ENCODE data around the gene SIRPG.

The SIRPG gene

GRCh38 chr20:1685304-1686052 is 27.9 kb upstream of the SIRPG start:
- no peak overlapping the region for H3K27ac Mint-ChIP-seq
- H3K4me3 Mint-ChIP-seq = no peak overlapping the region
- peaks cover 7% of the 10 kb centered on the region for H3K4me1 Mint-ChIP-seq
- no peaks in the 10 kb centered on the region for H3K36me3 Mint-ChIP-seq
- ATAC-seq = no peak
- peaks cover 4% of the 10 kb centered on the region for H3K27me3 Mint-ChIP-seq
- peaks cover 3% of the 10 kb centered on the region for H3K9me3 Mint-ChIP-seq

- Mint-ChIP-seq H3K9me3 (peaks cover 3% of the 10 kb centered on the region), H3K36me3 (no peaks in the 10 kb centered on the region), H3K4me3 (no peak overlapping the region), H3K4me1 (peaks cover 7% of the 10 kb centered on the region), H3K27me3 (no peaks in the 10 kb centered on the region), H3K27ac (no peak overlapping the region)
- no peak for ATAC-seq
These were observed 27.3 kb upstream of the SIRPG start for GRCh38 chr20:1684872-1685271.

- Mint-ChIP-seq H3K27me3 (no peaks in the 10 kb centered on the region), H3K4me1 (peaks cover 9% of the 10 kb centered on the region), H3K4me3 (no peak overlapping the region), H3K27ac (no peak overlapping the region), H3K9me3 (no peaks in the 10 kb centered on the region), H3K36me3 (no peaks in the 10 kb centered on the region)
- ATAC-seq = no peak
These were observed 19.1 kb upstream of the SIRPG start for GRCh38 chr20:1676650-1677049.

GRCh38 chr20:1674990-1675780 is 17.6 kb upstream of the SIRPG start:
- Mint-ChIP-seq H3K36me3 (no peaks in the 10 kb centered on the region), H3K4me3 (no peak overlapping the region), H3K4me1 (peaks cover 15% of the 10 kb centered on the region), H3K27me3 (no peaks in the 10 kb centered on the region), H3K27ac (no peak overlapping the region), H3K9me3 (no peaks in the 10 kb centered on the region)
- no peak for ATAC-seq

GRCh38 chr20:1674361-1674760 is 16.8 kb upstream of the SIRPG start:
- no peak for ATAC-seq
- H3K27me3 Mint-ChIP-seq = no peaks in the 10 kb centered on the region
- H3K27ac Mint-ChIP-seq = no peak overlapping the region
- H3K4me3 Mint-ChIP-seq = no peak overlapping the region
- H3K4me1 Mint-ChIP-seq = peaks cover 15% of the 10 kb centered on the region
- no peaks in the 10 kb centered on the region for H3K36me3 Mint-ChIP-seq
- H3K9me3 Mint-ChIP-seq = no peaks in the 10 kb centered on the region

DNA sequence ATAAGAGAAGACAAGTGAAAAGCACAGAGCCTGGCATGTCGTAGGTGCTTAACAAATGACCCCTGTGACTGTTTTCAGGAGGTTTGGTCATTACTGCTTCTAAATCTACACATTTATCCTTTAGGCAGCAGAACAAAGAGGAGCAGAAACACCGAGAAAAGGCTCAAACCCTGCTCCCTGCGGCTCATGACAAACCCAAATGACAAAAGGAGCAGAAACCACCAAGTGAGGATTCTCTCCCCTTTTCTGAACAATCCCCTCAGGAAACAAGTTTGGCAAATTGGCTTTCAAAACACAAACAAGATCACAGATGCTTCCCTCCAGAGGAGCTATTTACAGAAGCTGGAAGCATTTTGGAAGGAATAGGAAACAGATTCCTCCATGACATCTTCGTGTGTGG is 15.8 kb upstream of the SIRPG start:
- H3K4me1 Mint-ChIP-seq = peaks cover 15% of the 10 kb centered on the region
- no peaks in the 10 kb centered on the region for H3K27me3 Mint-ChIP-seq
- no peak for ATAC-seq
- H3K9me3 Mint-ChIP-seq = no peaks in the 10 kb centered on the region
- H3K36me3 Mint-ChIP-seq = no peaks in the 10 kb centered on the region
- H3K4me3 Mint-ChIP-seq = no peak overlapping the region
- H3K27ac Mint-ChIP-seq = no peak overlapping the region

GRCh38 chr20:1672728-1673127 is 15.1 kb upstream of the SIRPG start:
- no peak overlapping the region for H3K4me3 Mint-ChIP-seq
- H3K9me3 Mint-ChIP-seq = no peaks in the 10 kb centered on the region
- H3K4me1 Mint-ChIP-seq = peaks cover 15% of the 10 kb centered on the region
- no peaks in the 10 kb centered on the region for H3K27me3 Mint-ChIP-seq
- no peak for ATAC-seq
- H3K27ac Mint-ChIP-seq = no peak overlapping the region
- no peaks in the 10 kb centered on the region for H3K36me3 Mint-ChIP-seq

DNA sequence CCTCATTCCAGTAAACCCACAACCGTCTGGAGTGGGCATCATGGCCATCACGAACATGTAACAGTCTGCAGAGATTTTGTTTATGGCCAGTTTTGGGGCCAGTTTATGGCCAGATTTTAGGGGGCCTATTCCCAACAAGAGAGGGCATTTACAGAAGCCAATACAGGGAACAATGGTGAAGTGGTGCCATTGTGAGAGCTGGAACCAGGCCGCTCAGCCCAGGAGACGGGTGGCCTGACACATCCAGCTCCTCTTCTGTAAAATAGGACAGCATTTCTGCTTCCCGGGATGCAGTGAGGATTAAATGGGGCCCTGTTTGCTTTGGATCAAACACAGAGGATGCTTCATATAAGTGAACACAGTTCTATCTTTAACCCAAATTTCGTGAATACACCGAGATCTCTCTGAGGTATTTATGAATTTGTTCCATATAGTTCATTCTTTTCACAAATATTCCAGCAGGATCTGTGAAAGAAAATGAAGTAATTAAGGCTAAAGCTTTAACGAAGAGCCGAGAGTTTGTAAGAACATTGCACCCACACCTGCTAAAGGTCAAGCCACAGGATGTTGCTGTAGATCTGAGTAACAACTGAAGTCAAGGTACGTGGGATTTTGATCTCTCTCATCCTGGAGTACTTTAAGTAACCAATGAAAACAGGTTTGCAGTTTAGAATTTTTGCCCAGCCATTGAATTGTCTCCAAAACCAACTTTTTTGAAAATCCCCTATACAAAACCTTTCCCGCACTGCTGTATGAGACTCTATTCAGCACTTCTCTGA is 14.5 kb upstream of the SIRPG start:
- no peak overlapping the region for H3K27ac Mint-ChIP-seq
- ATAC-seq = peak; percentile 73
- H3K4me3 Mint-ChIP-seq = no peak overlapping the region
- H3K9me3 Mint-ChIP-seq = no peaks in the 10 kb centered on the region
- H3K4me1 Mint-ChIP-seq = peaks cover 15% of the 10 kb centered on the region
- H3K27me3 Mint-ChIP-seq = no peaks in the 10 kb centered on the region
- H3K36me3 Mint-ChIP-seq = no peaks in the 10 kb centered on the region

DNA sequence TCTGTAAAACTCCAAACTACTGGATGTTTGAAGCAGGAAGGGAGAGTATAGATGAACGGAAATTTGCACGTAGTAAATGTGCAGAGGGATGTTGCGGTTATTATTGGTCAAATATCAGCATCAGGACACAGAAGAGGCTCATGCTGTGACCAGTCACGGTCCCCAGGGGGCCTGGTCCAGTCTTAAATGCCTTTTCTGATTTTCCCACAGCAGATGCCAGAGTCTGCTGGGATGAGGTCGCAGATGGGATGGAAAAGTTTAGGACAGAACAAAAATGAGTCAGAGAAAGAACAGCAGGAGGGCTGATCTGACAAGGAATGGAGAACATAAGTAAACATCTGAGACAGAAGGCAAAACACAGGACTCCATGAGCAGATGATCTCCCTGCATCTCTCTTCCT is 11.7 kb upstream of the SIRPG start:
- Mint-ChIP-seq H3K36me3 (no peaks in the 10 kb centered on the region), H3K4me1 (peaks cover 23% of the 10 kb centered on the region), H3K4me3 (no peak overlapping the region), H3K9me3 (no peaks in the 10 kb centered on the region), H3K27me3 (no peaks in the 10 kb centered on the region), H3K27ac (peak overlapping the region; percentile 33)
- no peak for ATAC-seq

- H3K36me3 Mint-ChIP-seq = no peaks in the 10 kb centered on the region
- H3K4me3 Mint-ChIP-seq = no peak overlapping the region
- no peak overlapping the region for H3K27ac Mint-ChIP-seq
- no peaks in the 10 kb centered on the region for H3K9me3 Mint-ChIP-seq
- H3K4me1 Mint-ChIP-seq = peaks cover 40% of the 10 kb centered on the region
- ATAC-seq = no peak
- no peaks in the 10 kb centered on the region for H3K27me3 Mint-ChIP-seq
These were observed 10.0 kb upstream of the SIRPG start for GRCh38 chr20:1667502-1668085.

DNA sequence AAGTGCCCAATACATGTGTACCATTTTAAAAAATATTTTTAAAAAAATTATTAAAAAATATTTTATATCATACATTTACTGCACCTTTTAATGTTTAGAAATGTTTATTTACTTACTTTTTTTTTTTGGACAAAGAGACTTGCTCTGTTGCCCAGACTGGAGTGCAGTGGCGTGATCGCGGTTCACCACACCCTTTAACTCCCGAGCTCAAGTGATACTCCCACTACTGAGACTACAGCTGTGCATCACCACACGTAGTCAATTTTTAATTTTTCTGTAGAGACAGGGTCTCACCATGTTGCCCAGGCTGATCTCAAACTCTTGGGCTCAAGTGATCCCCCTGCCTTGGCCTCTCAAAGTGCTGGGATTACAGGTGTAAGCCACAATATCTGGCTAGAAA is 9.2 kb upstream of the SIRPG start:
- Mint-ChIP-seq H3K4me1 (peaks cover 45% of the 10 kb centered on the region), H3K4me3 (no peak overlapping the region), H3K36me3 (no peaks in the 10 kb centered on the region), H3K27me3 (no peaks in the 10 kb centered on the region), H3K27ac (no peak overlapping the region), H3K9me3 (no peaks in the 10 kb centered on the region)
- ATAC-seq = no peak

- Mint-ChIP-seq H3K36me3 (no peaks in the 10 kb centered on the region), H3K4me3 (peak overlapping the region; percentile 43), H3K9me3 (no peaks in the 10 kb centered on the region), H3K27ac (peak overlapping the region; percentile 70), H3K27me3 (no peaks in the 10 kb centered on the region), H3K4me1 (peaks cover 48% of the 10 kb centered on the region)
- ATAC-seq = no peak
These were observed 7.8 kb upstream of the SIRPG start for GRCh38 chr20:1665345-1665744.

DNA sequence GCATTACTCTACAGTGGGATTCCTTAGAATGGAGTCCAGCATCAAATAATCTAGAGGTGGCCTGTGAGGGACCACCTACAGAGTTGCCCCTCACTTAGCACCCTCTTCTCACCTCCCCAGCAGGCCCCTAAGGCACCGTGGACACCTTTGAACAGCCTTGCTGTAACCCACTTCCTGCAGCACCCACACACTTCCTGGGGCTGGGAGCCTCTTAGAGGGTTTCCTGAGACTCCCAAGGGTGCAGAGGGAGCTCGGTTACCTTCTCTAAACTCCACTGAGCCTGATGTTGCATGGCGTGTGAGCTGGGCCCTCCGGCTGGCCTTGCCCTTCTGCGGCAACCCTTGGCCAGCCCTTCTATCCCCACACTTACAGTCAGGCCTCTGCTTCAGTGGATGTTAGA is 7.3 kb upstream of the SIRPG start:
- Mint-ChIP-seq H3K36me3 (no peaks in the 10 kb centered on the region), H3K4me1 (peaks cover 52% of the 10 kb centered on the region), H3K4me3 (peak overlapping the region; percentile 43), H3K27me3 (no peaks in the 10 kb centered on the region), H3K27ac (peak overlapping the region; percentile 70), H3K9me3 (no peaks in the 10 kb centered on the region)
- peak; percentile 86 for ATAC-seq

DNA sequence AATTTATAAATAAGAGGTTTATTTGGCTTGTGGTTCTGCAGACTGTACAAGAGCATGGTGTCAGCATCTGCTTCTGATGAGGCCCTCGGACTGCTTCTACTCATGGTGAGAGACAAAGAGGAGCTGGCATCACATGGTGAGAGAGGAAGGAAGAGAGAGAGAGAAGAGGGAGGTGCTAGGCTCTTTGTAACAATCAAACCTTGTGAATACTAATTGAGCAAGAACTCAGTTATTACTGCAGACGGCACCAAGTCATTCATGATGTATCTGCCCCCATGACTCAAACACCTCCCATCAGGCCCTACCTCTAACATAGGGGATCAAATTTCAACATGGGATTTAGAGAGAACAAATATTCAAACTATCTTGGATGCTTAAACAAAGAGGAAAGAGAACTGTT is 6.3 kb upstream of the SIRPG start:
- Mint-ChIP-seq H3K27me3 (no peaks in the 10 kb centered on the region), H3K36me3 (no peaks in the 10 kb centered on the region), H3K4me1 (peaks cover 59% of the 10 kb centered on the region), H3K27ac (peak overlapping the region; percentile 70), H3K4me3 (no peak overlapping the region), H3K9me3 (no peaks in the 10 kb centered on the region)
- no peak for ATAC-seq
